ENCODE data around the gene ZNF410.
"Not testable (repeated sequence)": the region's sequence is repeated elsewhere in the genome, so short reads cannot be mapped to it uniquely, and the experiment has no call there.

The ZNF410 gene

GRCh38 chr14:73865534-73866113 lies 21.0 kb upstream of the ZNF410 start:
- in situ Hi-C loops (cut with MboI; ENCODE audit: low pct_unique_long_range_greater_than_20kb, low sequenced_read_pairs, unreplicated experiment): no loop called here
- TF ChIP-seq CTCF (IDR thresholded peaks at IDR 0.05; ENCODE audit: extremely low read depth, insufficient read depth, missing control alignments): no peak
- DNase-seq (ENCODE audit: low spot score): peak; percentile 20

- in situ Hi-C loops (cut with MboI; ENCODE audit: low pct_unique_long_range_greater_than_20kb, low sequenced_read_pairs, unreplicated experiment): not testable (repeated sequence)
These were observed 16.9 kb upstream of the ZNF410 start for GRCh38 chr14:73869754-73870153.

GRCh38 chr14:73870525-73871235 lies 16.0 kb upstream of the ZNF410 start:
- TF ChIP-seq CTCF (IDR thresholded peaks at IDR 0.05; ENCODE audit: extremely low read depth, insufficient read depth, missing control alignments): no peak
- in situ Hi-C loops (cut with MboI; ENCODE audit: low pct_unique_long_range_greater_than_20kb, low sequenced_read_pairs, unreplicated experiment): no loop called here
- no peak for DNase-seq (ENCODE audit: low spot score)

More at GRCh38 chr14:73869754-73870153, 16.9 kb upstream of the ZNF410 start:
- not testable (repeated sequence) for DNase-seq (ENCODE audit: low spot score)

- no peak for DNase-seq (ENCODE audit: low spot score)
- no peak for TF ChIP-seq CTCF (IDR thresholded peaks at IDR 0.05; ENCODE audit: extremely low read depth, insufficient read depth, missing control alignments)
- in situ Hi-C loops (cut with MboI; ENCODE audit: low pct_unique_long_range_greater_than_20kb, low sequenced_read_pairs, unreplicated experiment): no loop called here
These were observed 13.0 kb upstream of the ZNF410 start for GRCh38 chr14:73873660-73874059.

- in situ Hi-C loops (cut with MboI; ENCODE audit: low pct_unique_long_range_greater_than_20kb, low sequenced_read_pairs, unreplicated experiment): no loop called here
- no peak for DNase-seq (ENCODE audit: low spot score)
- TF ChIP-seq CTCF (IDR thresholded peaks at IDR 0.05; ENCODE audit: extremely low read depth, insufficient read depth, missing control alignments): no peak
These were observed 8.9 kb upstream of the ZNF410 start for GRCh38 chr14:73877790-73878189.

- in situ Hi-C loops (cut with MboI; ENCODE audit: low pct_unique_long_range_greater_than_20kb, low sequenced_read_pairs, unreplicated experiment): no loop called here
- no peak for TF ChIP-seq CTCF (IDR thresholded peaks at IDR 0.05; ENCODE audit: extremely low read depth, insufficient read depth, missing control alignments)
- no peak for DNase-seq (ENCODE audit: low spot score)
These were observed 8.2 kb upstream of the ZNF410 start for GRCh38 chr14:73878436-73878835.

GRCh38 chr14:73879027-73879426 lies 7.6 kb upstream of the ZNF410 start:
- DNase-seq (ENCODE audit: low spot score): no peak
- in situ Hi-C loops (cut with MboI; ENCODE audit: low pct_unique_long_range_greater_than_20kb, low sequenced_read_pairs, unreplicated experiment): no loop called here
- no peak for TF ChIP-seq CTCF (IDR thresholded peaks at IDR 0.05; ENCODE audit: extremely low read depth, insufficient read depth, missing control alignments)
